Natural killer cell (primary cell): Measurements from ENCODE around the gene FNDC3B. TPM values are rescaled to one million over a fixed set of nuclear protein-coding genes. Genes with fewer than 3 reads are reported as not detected.

Experiments used
- ATAC-seq, 3 donors: fragments of 150-1000 bp in 2 of 3; fragments of 200-7000 bp in 1 of 3; cut with Tn5 transposase; 1 replicate in 1 of 3; 2 replicates in 2 of 3; pipeline ENCODE4 v1.10.0; 2021; ENCODE audit warnings: mild to moderate bottlenecking in 2 of 3, moderate library complexity in 2 of 3
- DNase-seq, 2 donors: peaks; one replicate each; pipeline versions ENCODE4 v3.0.0 to v3.0.0-alpha.2; 2013 to 2021; ENCODE audit warnings: mixed read lengths in 1 of 2
- H3K27ac ChIP-seq: one replicate; pipeline ENCODE4 v1.5.1; 2013; ENCODE audit warnings: mild to moderate bottlenecking, low read length
- H3K27me3 ChIP-seq: one replicate; pipeline ENCODE4 v1.6.1; 2013; ENCODE audit warnings: low read length; ENCODE audit not compliant: control insufficient read depth, insufficient read depth
- H3K36me3 ChIP-seq: one replicate; pipeline ENCODE4 v1.6.1; 2013; ENCODE audit warnings: low read length; ENCODE audit not compliant: control insufficient read depth, insufficient read depth
- H3K4me1 ChIP-seq: one replicate; pipeline ENCODE4 v1.6.1; 2013; ENCODE audit warnings: low read length; ENCODE audit not compliant: control insufficient read depth, insufficient read depth
- H3K4me3 ChIP-seq: one replicate; pipeline ENCODE4 v1.5.1; 2013; ENCODE audit warnings: low read length
- H3K9me3 ChIP-seq: one replicate; pipeline ENCODE4 v1.6.1; 2013; ENCODE audit warnings: low read length; ENCODE audit not compliant: control insufficient read depth, insufficient read depth
- H3K27ac Mint-ChIP-seq, 2 donors: one replicate each; pipeline ENCODE4 v1.8.0; 2022; ENCODE audit warnings: mild to moderate bottlenecking in 2 of 2, mixed read lengths in 2 of 2, moderate library complexity in 1 of 2
- H3K27me3 Mint-ChIP-seq, 2 donors: one replicate each; pipeline ENCODE4 v1.8.0; 2022; ENCODE audit warnings: low read depth in 2 of 2, mixed read lengths in 2 of 2
- H3K36me3 Mint-ChIP-seq: one replicate; pipeline ENCODE4 v1.8.0; 2022; ENCODE audit warnings: mixed read lengths
- H3K4me1 Mint-ChIP-seq, 2 donors: one replicate each; pipeline ENCODE4 v1.8.0; 2022; ENCODE audit warnings: mixed read lengths in 2 of 2
- H3K4me3 Mint-ChIP-seq: one replicate; pipeline ENCODE4 v1.8.0; 2022; ENCODE audit warnings: mild to moderate bottlenecking, moderate library complexity, mixed read lengths
- H3K9me3 Mint-ChIP-seq, 2 donors: one replicate each; pipeline ENCODE4 v1.8.0; 2022; ENCODE audit warnings: mixed read lengths in 2 of 2
- WGBS: methylation state at CpG from one replicate; pipeline ENCODE4 v1.1.7; 2013; ENCODE audit warnings: missing lambda C conversion rate; ENCODE audit not compliant: insufficient coverage; 5-methylcytosine and 5-hydroxymethylcytosine counted together
- intact Hi-C: fragments of 100-400 bp; cut with micrococcal nuclease; formaldehyde crosslinking; loops from one replicate; pipeline ENCODE4 v1.14.2; 2022
- total RNA-seq, 4 donors: library from RNA; stranded (reverse); fragments of 120-200 nt in 1 of 4; gene quantifications; one replicate each; pipeline versions ENCODE4 v1.2.3 to v1.2.4, GENCODE V29; 2013 to 2022
- TF ChIP-seq, protein P1 (sequence below): fragments of 200-600 bp; IDR thresholded peaks from one replicate; pipeline ENCODE4 v1.8.0; 2022; ENCODE audit warnings: antibody characterized with exemption

The FNDC3B gene
- total RNA-seq, 3 donors from 2014 or later (not counting 1 experiment from before 2014, with no cell fraction given): 154 to 214 (median 206) TPM

GRCh38 chr3:172231318-172231901 lies 192.0 kb downstream of the FNDC3B start:
- peaks cover 17% of the 10 kb centered on the region for H3K36me3 ChIP-seq
- H3K4me1 Mint-ChIP-seq: peaks cover 34 to 64% of the 10 kb centered on the region in 2 donors
- ATAC-seq (no peak), DNase-seq (no peak)
- H3K27ac ChIP-seq: no peak overlapping the region
- no peaks in the 10 kb centered on the region for H3K27me3 Mint-ChIP-seq
- TF ChIP-seq, protein P1, sequence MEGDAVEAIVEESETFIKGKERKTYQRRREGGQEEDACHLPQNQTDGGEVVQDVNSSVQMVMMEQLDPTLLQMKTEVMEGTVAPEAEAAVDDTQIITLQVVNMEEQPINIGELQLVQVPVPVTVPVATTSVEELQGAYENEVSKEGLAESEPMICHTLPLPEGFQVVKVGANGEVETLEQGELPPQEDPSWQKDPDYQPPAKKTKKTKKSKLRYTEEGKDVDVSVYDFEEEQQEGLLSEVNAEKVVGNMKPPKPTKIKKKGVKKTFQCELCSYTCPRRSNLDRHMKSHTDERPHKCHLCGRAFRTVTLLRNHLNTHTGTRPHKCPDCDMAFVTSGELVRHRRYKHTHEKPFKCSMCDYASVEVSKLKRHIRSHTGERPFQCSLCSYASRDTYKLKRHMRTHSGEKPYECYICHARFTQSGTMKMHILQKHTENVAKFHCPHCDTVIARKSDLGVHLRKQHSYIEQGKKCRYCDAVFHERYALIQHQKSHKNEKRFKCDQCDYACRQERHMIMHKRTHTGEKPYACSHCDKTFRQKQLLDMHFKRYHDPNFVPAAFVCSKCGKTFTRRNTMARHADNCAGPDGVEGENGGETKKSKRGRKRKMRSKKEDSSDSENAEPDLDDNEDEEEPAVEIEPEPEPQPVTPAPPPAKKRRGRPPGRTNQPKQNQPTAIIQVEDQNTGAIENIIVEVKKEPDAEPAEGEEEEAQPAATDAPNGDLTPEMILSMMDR: no peak
- no peak overlapping the region for H3K4me3 ChIP-seq
- no peak overlapping the region for H3K27ac Mint-ChIP-seq
- H3K9me3 ChIP-seq: no peaks in the 10 kb centered on the region
- H3K4me1 ChIP-seq: no peaks in the 10 kb centered on the region
- H3K27me3 ChIP-seq: no peaks in the 10 kb centered on the region
- H3K36me3 Mint-ChIP-seq: peaks cover 22% of the 10 kb centered on the region
- 97% methylated on average over 6 of the region's 8 CpGs for WGBS
- H3K9me3 Mint-ChIP-seq: no peaks in the 10 kb centered on the region
- intact Hi-C loops: no loop called here
- no peak overlapping the region for H3K4me3 Mint-ChIP-seq

DNA sequence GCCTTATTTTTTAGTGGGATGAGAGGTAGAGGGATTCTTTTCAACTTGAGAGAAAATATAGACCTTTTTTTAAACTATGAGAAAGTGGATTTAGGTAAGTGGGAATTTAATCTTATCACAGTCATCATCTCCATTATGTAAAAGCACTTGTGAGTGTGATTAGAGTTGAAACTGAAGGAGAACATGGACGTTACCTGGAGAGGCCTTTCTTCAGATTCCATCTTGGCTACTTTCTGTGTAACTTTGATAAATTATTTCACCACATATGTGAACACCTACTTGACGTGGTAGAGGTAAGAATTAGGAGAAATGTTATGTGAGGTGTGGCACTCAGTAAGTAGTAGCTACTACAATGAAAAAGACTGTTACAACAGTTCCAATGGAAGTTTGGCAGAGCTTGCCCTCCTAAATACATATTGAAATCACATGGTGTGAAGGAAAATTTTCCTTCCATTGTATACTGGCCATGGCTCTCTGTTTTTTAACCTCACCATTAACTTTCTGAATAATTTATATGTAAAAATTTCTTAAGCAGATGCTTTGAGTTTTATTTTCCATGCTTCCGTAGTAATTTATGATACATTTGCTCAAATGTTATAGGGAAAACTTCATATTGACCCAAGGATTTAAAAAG lies 193.3 kb downstream of the FNDC3B start:
- Histone ChIP-seq H3K4me3 (no peak overlapping the region), H3K4me1 (no peaks in the 10 kb centered on the region), H3K27ac (no peak overlapping the region), H3K36me3 (peaks cover 10% of the 10 kb centered on the region), H3K9me3 (no peaks in the 10 kb centered on the region), H3K27me3 (no peaks in the 10 kb centered on the region)
- TF ChIP-seq, protein P1: no peak
- Mint-ChIP-seq H3K4me1 (peaks cover 35 to 57% of the 10 kb centered on the region in 2 donors), H3K27ac (peak overlapping the region; percentile 7 to 52), H3K36me3 (peaks cover 17% of the 10 kb centered on the region), H3K27me3 (no peaks in the 10 kb centered on the region), H3K9me3 (no peaks in the 10 kb centered on the region), H3K4me3 (no peak overlapping the region)
- WGBS: 100% methylated on average over 1 of the region's 3 CpGs
- intact Hi-C loops: no loop called here
- DNase-seq (no peak), ATAC-seq (no peak)

DNA sequence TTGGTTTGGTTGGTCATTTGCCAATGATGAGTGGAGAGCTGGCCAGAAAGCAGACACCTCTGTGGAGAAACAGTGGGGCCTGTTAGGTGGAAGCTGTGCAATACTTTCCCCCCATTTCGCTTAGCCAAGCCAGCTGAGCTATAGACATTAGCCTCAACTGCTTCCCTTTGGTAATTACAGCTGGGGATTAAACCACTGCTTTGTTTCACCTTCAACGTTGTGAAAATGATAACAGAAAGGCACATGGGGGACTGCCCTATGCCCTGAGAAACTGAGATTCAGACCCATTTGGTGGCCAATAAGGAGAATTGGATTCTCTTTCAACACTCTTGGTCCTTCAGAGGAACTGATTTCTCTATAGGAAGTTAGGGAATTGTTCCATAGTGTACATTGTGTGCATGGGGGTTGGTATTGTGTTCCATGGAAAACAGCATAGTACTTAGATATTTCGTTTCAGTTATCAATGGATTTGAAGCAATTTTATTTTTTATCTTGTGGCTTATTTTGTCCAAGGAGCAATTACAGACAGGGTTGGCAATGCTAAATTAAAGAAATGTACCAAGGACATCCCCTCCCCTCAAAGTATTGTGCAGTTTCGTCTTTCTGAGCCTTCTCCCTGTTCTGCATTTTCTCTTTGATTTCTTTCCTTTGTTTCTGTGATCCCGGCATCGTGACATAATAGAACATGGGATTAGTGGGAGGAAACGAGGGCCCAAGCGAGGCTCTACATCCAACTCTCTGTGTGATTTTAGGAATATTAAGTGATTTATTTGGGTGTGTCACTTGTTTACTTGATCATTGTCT lies 194.3 kb downstream of the FNDC3B start:
- TF ChIP-seq, protein P1: no peak
- Mint-ChIP-seq H3K4me1 (peaks cover 32 to 54% of the 10 kb centered on the region in 2 donors), H3K4me3 (no peak overlapping the region), H3K27ac (no peak overlapping the region), H3K27me3 (no peaks in the 10 kb centered on the region), H3K9me3 (no peaks in the 10 kb centered on the region), H3K36me3 (peaks cover 8% of the 10 kb centered on the region)
- DNase-seq (no peak), ATAC-seq (peak in 1 of 3 donors; percentile 13)
- intact Hi-C loops: no loop called here
- 87% methylated on average over 7 of the region's 8 CpGs for WGBS
- no peaks in the 10 kb centered on the region for H3K9me3 ChIP-seq
- H3K4me1 ChIP-seq: no peaks in the 10 kb centered on the region
- no peaks in the 10 kb centered on the region for H3K27me3 ChIP-seq
- H3K36me3 ChIP-seq: peaks cover 6% of the 10 kb centered on the region
- no peak overlapping the region for H3K27ac ChIP-seq
- H3K4me3 ChIP-seq: no peak overlapping the region
